HUES6 (cell line): Measurements from ENCODE around the gene OR6S1.
"Not testable (repeated sequence)": the region's sequence is repeated elsewhere in the genome, so short reads cannot be mapped to it uniquely, and the experiment has no call there.

Experiments used
- H3K27ac ChIP-seq: 2 replicates; pipeline ENCODE4 v1.7.0; 2013; ENCODE audit warnings: low read depth, mild to moderate bottlenecking, low read length, inconsistent platforms
- H3K27me3 ChIP-seq: 2 replicates; pipeline ENCODE4 v1.6.1; 2013; ENCODE audit warnings: low read length; ENCODE audit not compliant: control insufficient read depth, insufficient read depth
- H3K36me3 ChIP-seq: 2 replicates; pipeline ENCODE4 v1.6.1; 2013; ENCODE audit warnings: low read length; ENCODE audit not compliant: control insufficient read depth, insufficient read depth
- H3K4me1 ChIP-seq: 2 replicates; pipeline ENCODE4 v1.6.1; 2013; ENCODE audit warnings: low read length; ENCODE audit not compliant: control insufficient read depth, insufficient read depth
- H3K4me3 ChIP-seq: 2 replicates; pipeline ENCODE4 v1.5.1; 2013; ENCODE audit warnings: low read depth, low read length
- H3K9ac ChIP-seq: one replicate; pipeline ENCODE4 v1.6.1; 2013; ENCODE audit warnings: mild to moderate bottlenecking, low read length
- H3K9me3 ChIP-seq: 2 replicates; pipeline ENCODE4 v1.6.1; 2013; ENCODE audit warnings: low read depth, low read length; ENCODE audit not compliant: control insufficient read depth, insufficient read depth

The OR6S1 gene

GRCh38 chr14:20607617-20608016, 33.9 kb downstream of the OR6S1 start:
- Histone ChIP-seq H3K9me3 (no peaks in the 10 kb centered on the region), H3K4me1 (peaks cover 13% of the 10 kb centered on the region; the same call in 1 of the 2 replicates), H3K27me3 (no peaks in the 10 kb centered on the region), H3K4me3 (no peak overlapping the region), H3K27ac (no peak overlapping the region), H3K9ac (no peak overlapping the region), H3K36me3 (no peaks in the 10 kb centered on the region)

DNA sequence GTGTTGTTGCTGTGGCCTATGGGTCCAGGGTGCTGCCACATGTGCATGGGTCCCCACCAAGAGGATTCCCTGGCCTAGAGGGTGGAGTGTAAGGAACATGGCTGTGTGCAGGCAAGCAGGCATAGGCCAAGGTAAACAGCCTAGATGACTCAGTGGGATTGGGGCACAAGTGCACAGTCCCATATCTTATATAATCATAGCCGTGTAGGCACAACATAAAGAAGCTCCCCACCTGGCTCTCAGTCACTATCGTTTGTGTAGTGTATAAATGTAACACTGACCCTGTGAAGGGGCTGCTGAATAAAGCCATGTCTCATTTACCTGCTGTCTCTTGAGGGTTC, 34.6 kb downstream of the OR6S1 start:
- no peaks in the 10 kb centered on the region for H3K36me3 ChIP-seq
- H3K9ac ChIP-seq = no peak overlapping the region
- H3K4me3 ChIP-seq = no peak overlapping the region
- no peak overlapping the region for H3K27ac ChIP-seq
- H3K4me1 ChIP-seq = peaks cover 13% of the 10 kb centered on the region; the same call in 1 of the 2 replicates
- no peaks in the 10 kb centered on the region for H3K9me3 ChIP-seq
- no peaks in the 10 kb centered on the region for H3K27me3 ChIP-seq

- Histone ChIP-seq H3K9ac (no peak overlapping the region), H3K27me3 (no peaks in the 10 kb centered on the region), H3K9me3 (no peaks in the 10 kb centered on the region)
Measured at GRCh38 chr14:20606190-20606901, 35.1 kb downstream of the OR6S1 start.

GRCh38 chr14:20603813-20604690, 37.4 kb downstream of the OR6S1 start:
- H3K36me3 ChIP-seq = no peaks in the 10 kb centered on the region

More at GRCh38 chr14:20606190-20606901, 35.1 kb downstream of the OR6S1 start:
- H3K4me3 ChIP-seq = no peak overlapping the region
- no peaks in the 10 kb centered on the region for H3K36me3 ChIP-seq
- H3K4me1 ChIP-seq = peaks cover 13% of the 10 kb centered on the region; the same call in 1 of the 2 replicates
- H3K27ac ChIP-seq = no peak overlapping the region

GRCh38 chr14:20602583-20602982, 38.9 kb downstream of the OR6S1 start:
- Histone ChIP-seq H3K4me3 (no peak overlapping the region), H3K9me3 (no peaks in the 10 kb centered on the region), H3K27me3 (no peaks in the 10 kb centered on the region), H3K9ac (no peak overlapping the region), H3K4me1 (peaks cover 4% of the 10 kb centered on the region; the same call in 1 of the 2 replicates), H3K27ac (no peak overlapping the region), H3K36me3 (no peaks in the 10 kb centered on the region)

More at GRCh38 chr14:20603813-20604690, 37.4 kb downstream of the OR6S1 start:
- Histone ChIP-seq H3K9ac (no peak overlapping the region), H3K9me3 (no peaks in the 10 kb centered on the region), H3K4me3 (no peak overlapping the region), H3K27me3 (no peaks in the 10 kb centered on the region), H3K4me1 (peaks cover 13% of the 10 kb centered on the region; the same call in 1 of the 2 replicates), H3K27ac (no peak overlapping the region)

GRCh38 chr14:20601522-20601921, 40.0 kb downstream of the OR6S1 start:
- no peak overlapping the region for H3K9ac ChIP-seq
- no peaks in the 10 kb centered on the region for H3K36me3 ChIP-seq
- no peaks in the 10 kb centered on the region for H3K27me3 ChIP-seq
- peaks cover 1% of the 10 kb centered on the region; the same call in 1 of the 2 replicates for H3K4me1 ChIP-seq
- H3K27ac ChIP-seq = no peak overlapping the region
- H3K4me3 ChIP-seq = no peak overlapping the region
- no peaks in the 10 kb centered on the region for H3K9me3 ChIP-seq

DNA sequence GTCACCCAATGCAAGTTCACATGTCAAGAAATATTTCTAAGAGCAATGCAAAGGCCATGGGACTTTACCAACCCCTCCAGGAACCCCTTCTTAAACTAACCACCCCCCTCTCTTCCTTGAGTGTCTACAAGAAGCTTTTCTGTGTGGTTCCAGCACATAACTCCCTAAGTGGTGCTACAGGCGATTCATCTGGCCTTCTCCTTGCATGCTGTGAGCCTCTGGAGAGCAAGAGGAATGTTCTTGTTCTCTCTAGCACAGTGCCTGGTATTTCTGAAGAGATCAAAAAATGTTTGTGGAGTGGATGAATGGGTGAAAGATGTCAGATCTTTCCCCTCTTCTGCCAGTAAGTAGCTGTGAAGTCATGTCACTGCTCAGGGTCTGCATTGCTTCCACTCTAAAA, 44.4 kb downstream of the OR6S1 start:
- Histone ChIP-seq H3K9me3 (no peaks in the 10 kb centered on the region), H3K36me3 (no peaks in the 10 kb centered on the region), H3K4me1 (no peaks in the 10 kb centered on the region), H3K27ac (no peak overlapping the region), H3K9ac (no peak overlapping the region), H3K27me3 (no peaks in the 10 kb centered on the region), H3K4me3 (no peak overlapping the region)

GRCh38 chr14:20595726-20596125, 45.8 kb downstream of the OR6S1 start:
- H3K4me3 ChIP-seq, H3K27me3 ChIP-seq, H3K9ac ChIP-seq, H3K9me3 ChIP-seq, H3K27ac ChIP-seq, H3K36me3 ChIP-seq, H3K4me1 ChIP-seq: not testable (repeated sequence)

DNA sequence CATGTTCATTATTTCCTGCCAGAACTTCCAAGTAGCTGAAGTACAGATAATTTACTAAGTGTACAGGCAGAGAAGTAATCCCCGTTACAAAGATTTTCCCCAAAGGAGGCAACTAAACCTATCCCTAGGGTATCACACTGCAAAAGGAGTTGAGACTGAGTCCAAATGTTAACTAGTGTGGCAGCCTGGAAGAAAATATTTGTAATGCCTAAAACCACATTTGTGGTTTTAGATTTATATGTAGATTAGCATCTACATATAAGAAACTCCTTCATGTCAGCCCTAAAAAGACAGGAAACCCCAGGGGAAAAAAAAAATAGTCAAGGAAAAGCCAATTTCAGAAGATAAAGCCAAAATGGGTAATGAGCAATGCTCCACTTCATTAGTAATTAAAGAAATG, 48.9 kb downstream of the OR6S1 start:
- no peaks in the 10 kb centered on the region for H3K4me1 ChIP-seq
- no peaks in the 10 kb centered on the region for H3K36me3 ChIP-seq
- H3K9me3 ChIP-seq = no peaks in the 10 kb centered on the region
- H3K4me3 ChIP-seq = no peak overlapping the region
- no peaks in the 10 kb centered on the region for H3K27me3 ChIP-seq
- no peak overlapping the region for H3K9ac ChIP-seq
- no peak overlapping the region for H3K27ac ChIP-seq

DNA sequence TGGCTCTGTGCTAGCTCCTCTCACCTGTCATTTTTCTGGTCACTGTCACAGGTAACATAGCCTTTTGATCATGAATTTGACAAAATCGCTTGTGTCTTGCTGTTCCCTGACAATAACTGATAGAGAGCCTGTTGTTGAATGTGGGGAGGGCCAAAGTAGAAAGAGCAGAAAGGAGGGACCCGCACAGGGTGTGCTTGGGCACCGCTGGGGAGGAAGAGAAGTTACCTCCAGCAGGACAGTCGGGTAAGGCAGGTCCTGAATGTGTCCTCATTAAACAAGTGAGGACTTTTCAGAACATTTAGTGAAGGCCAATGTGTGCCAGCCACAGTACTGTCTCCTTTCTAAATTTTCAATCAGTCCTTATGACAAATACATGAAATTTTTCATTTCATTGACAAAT, 50.3 kb downstream of the OR6S1 start, which contains the start of gene RNASE12:
TSS of gene RNASE12 (minus strand) at position 142 of the 400 bp plus-strand sequence. CDS start 653 bp downstream, outside the sequence.
- Histone ChIP-seq H3K4me3 (no peak within 1 kb of the TSS), H3K9me3 (no peaks in the 10 kb centered on the region), H3K27ac (no peak within 1 kb of the TSS), H3K9ac (no peak within 1 kb of the TSS), H3K36me3 (no peaks in the 10 kb centered on the region), H3K4me1 (no peaks in the 10 kb centered on the region), H3K27me3 (no peaks in the 10 kb centered on the region)
